OCI-LY1 (cell line): ENCODE measurements around the gene RAPGEF4.

Experiments
- H2AFZ ChIP-seq: fragments of 200-600 bp; sonication (generic), shearing (Covaris generic); 2 replicates; pipeline ENCODE4 v1.6.0; 2014; ENCODE audit warnings: antibody characterized with exemption, mild to moderate bottlenecking, low read length
- H3F3A ChIP-seq: fragments of 200-600 bp; sonication (generic), shearing (Covaris generic); 2 replicates; pipeline ENCODE4 v1.6.0; 2014; ENCODE audit warnings: mild to moderate bottlenecking, antibody characterized with exemption, low read length, moderate library complexity; ENCODE audit not compliant: insufficient read depth
- H3K27ac ChIP-seq: fragments of 200-600 bp; sonication (generic); 2 replicates; pipeline ENCODE4 v1.5.1; 2014; ENCODE audit warnings: low read length, mixed run types, mild to moderate bottlenecking, low read depth; ENCODE audit not compliant: poor library complexity, severe bottlenecking
- H3K27me3 ChIP-seq: fragments of 200-600 bp; sonication (generic); 2 replicates; pipeline ENCODE4 v1.6.0; 2014; ENCODE audit warnings: antibody characterized with exemption, mild to moderate bottlenecking, low read length, moderate library complexity; ENCODE audit not compliant: insufficient read depth
- H3K36me3 ChIP-seq: fragments of 200-600 bp; sonication (generic); 2 replicates; pipeline ENCODE4 v1.6.1; 2014; ENCODE audit warnings: mild to moderate bottlenecking, antibody characterized with exemption, low read length, moderate library complexity, mixed read lengths; ENCODE audit not compliant: insufficient read depth
- H3K4me1 ChIP-seq: fragments of 200-600 bp; sonication (generic); 2 replicates; pipeline ENCODE4 v1.5.1; 2014; ENCODE audit warnings: mild to moderate bottlenecking, low read length, moderate library complexity; ENCODE audit not compliant: insufficient read depth, severe bottlenecking
- H3K4me2 ChIP-seq: fragments of 200-600 bp; sonication (generic), shearing (Covaris generic); 2 replicates; pipeline ENCODE4 v1.6.1; 2014; ENCODE audit warnings: low read length
- H3K4me3 ChIP-seq: fragments of 200-600 bp; sonication (generic); 2 replicates; pipeline ENCODE4 v1.5.1; 2014; ENCODE audit warnings: low read length, low read depth, mild to moderate bottlenecking, mixed read lengths; ENCODE audit not compliant: poor library complexity, severe bottlenecking
- H3K79me2 ChIP-seq: fragments of 200-600 bp; shearing (Covaris generic); 2 replicates; pipeline ENCODE4 v1.6.1; 2016; ENCODE audit warnings: mixed run types, low read length, mixed read lengths; ENCODE audit not compliant: insufficient read depth
- H3K9ac ChIP-seq: fragments of 200-600 bp; sonication (generic), shearing (Covaris generic); 2 replicates; pipeline ENCODE4 v1.6.1; 2014; ENCODE audit warnings: mild to moderate bottlenecking, low read length, mixed read lengths
- H3K9me2 ChIP-seq: fragments of 200-600 bp; sonication (generic), shearing (Covaris generic); 2 replicates; pipeline ENCODE4 v1.6.1; 2014; ENCODE audit warnings: low read depth, mild to moderate bottlenecking, low read length, mixed read lengths
- H3K9me3 ChIP-seq: fragments of 200-600 bp; shearing (Covaris generic); 2 replicates; pipeline ENCODE4 v1.6.1; 2014; ENCODE audit warnings: low read length, mixed read lengths
- H4K20me1 ChIP-seq: fragments of 200-600 bp; sonication (generic), shearing (Covaris generic); 2 replicates; pipeline ENCODE4 v1.6.0; 2016; ENCODE audit warnings: mild to moderate bottlenecking, low read length; ENCODE audit not compliant: insufficient read depth
- EZH2 ChIP-seq: fragments of 200-600 bp; sonication (generic), shearing (Covaris generic); IDR thresholded peaks from 2 replicates; pipeline ENCODE4 v1.8.0; 2017; ENCODE audit warnings: borderline replicate concordance, mixed run types, mild to moderate bottlenecking, antibody characterized with exemption, low read length, moderate library complexity, mixed read lengths
- TF ChIP-seq, protein P1 (sequence below): fragments of 200-600 bp; sonication (generic), shearing (Covaris generic); IDR thresholded peaks from 2 replicates; pipeline ENCODE4 v1.5.1; 2017; ENCODE audit warnings: mild to moderate bottlenecking, antibody characterized with exemption, low read length, moderate library complexity, mixed read lengths

RAPGEF4 gene

DNA sequence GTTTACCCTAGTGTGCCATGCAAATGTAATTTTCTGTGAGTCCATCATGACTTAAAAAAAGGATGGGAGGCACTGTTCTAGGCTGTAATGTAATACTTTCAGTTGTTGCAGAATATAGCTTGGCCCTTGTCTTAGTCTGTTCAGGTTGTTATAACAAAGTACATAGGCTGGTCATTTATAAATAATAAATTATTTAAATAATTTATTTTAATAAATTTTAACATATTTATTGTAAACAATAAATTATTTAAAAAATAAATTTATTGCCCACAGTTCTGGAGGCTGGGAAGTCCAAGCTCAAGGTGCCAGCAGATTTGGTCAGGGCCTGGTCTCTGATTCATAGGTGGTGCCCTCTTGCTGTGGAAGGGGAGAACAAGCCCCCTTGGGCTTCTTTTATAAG, 35.2 kb downstream of the RAPGEF4 start:
- Histone ChIP-seq H3K9ac (no peak overlapping the region), H3K4me2 (no peak overlapping the region), H3K4me3 (no peak overlapping the region), H3F3A (no peaks in the 10 kb centered on the region), H3K4me1 (no peaks in the 10 kb centered on the region), H2AFZ (no peak overlapping the region), H3K9me3 (no peaks in the 10 kb centered on the region), H3K9me2 (no peaks in the 10 kb centered on the region), H3K27ac (no peak overlapping the region), H3K27me3 (no peaks in the 10 kb centered on the region), H4K20me1 (no peaks in the 10 kb centered on the region), H3K36me3 (no peaks in the 10 kb centered on the region), H3K79me2 (no peaks in the 10 kb centered on the region)
- no peak for TF ChIP-seq EZH2
- TF ChIP-seq, protein P1, sequence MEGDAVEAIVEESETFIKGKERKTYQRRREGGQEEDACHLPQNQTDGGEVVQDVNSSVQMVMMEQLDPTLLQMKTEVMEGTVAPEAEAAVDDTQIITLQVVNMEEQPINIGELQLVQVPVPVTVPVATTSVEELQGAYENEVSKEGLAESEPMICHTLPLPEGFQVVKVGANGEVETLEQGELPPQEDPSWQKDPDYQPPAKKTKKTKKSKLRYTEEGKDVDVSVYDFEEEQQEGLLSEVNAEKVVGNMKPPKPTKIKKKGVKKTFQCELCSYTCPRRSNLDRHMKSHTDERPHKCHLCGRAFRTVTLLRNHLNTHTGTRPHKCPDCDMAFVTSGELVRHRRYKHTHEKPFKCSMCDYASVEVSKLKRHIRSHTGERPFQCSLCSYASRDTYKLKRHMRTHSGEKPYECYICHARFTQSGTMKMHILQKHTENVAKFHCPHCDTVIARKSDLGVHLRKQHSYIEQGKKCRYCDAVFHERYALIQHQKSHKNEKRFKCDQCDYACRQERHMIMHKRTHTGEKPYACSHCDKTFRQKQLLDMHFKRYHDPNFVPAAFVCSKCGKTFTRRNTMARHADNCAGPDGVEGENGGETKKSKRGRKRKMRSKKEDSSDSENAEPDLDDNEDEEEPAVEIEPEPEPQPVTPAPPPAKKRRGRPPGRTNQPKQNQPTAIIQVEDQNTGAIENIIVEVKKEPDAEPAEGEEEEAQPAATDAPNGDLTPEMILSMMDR = no peak

DNA sequence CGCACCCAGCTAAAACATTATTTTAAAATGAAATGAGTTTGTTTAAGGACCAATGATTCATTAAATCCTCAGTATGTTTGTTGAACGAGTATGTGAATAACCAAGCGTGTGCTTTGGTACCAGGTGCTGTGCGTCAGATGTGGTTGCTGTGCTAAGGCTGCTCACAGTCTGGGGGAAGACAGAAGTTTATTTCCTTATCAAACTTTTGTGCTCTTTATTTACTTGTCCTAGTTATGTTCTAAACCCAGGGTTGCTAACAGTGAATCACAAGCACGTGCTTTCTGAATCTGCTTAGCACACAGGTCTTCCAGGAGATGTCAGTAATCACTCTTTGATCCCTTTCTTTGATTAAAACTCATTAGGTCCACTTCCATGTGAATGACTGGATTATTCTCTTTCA, 37.0 kb downstream of the RAPGEF4 start:
- no peak for TF ChIP-seq EZH2
- TF ChIP-seq, protein P1 = no peak
- H3K4me3 ChIP-seq = no peak overlapping the region
- H3K27ac ChIP-seq = no peak overlapping the region
- no peak overlapping the region for H2AFZ ChIP-seq
- no peaks in the 10 kb centered on the region for H3K79me2 ChIP-seq
- no peak overlapping the region for H3K4me2 ChIP-seq
- no peaks in the 10 kb centered on the region for H3K36me3 ChIP-seq
- no peak overlapping the region for H3K9ac ChIP-seq
- no peaks in the 10 kb centered on the region for H3K9me3 ChIP-seq
- H3K27me3 ChIP-seq = no peaks in the 10 kb centered on the region
- H3K9me2 ChIP-seq = no peaks in the 10 kb centered on the region
- no peaks in the 10 kb centered on the region for H3K4me1 ChIP-seq
- no peaks in the 10 kb centered on the region for H4K20me1 ChIP-seq
- H3F3A ChIP-seq = no peaks in the 10 kb centered on the region

DNA sequence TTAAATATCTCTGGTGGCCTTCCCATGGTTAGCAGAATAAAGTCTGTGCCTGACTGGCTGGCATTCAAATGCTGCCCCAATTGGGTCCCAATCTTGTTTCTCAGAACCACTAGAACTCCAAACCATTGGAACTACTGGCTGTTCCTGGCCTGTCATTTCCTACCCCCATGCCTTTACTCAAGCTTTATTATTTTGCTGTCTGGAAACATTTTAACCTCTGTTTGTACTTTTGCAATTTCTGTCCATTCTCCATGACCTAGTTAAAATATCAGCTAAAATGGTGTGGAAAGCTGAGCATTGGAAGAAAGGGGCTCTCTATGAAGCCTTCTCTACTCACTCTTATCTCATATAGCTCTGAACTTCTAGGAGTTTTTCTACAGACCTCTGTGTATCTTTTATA, 38.7 kb downstream of the RAPGEF4 start:
- no peaks in the 10 kb centered on the region for H3F3A ChIP-seq
- H3K36me3 ChIP-seq = no peaks in the 10 kb centered on the region
- H3K9me2 ChIP-seq = no peaks in the 10 kb centered on the region
- H3K79me2 ChIP-seq = no peaks in the 10 kb centered on the region
- H3K4me1 ChIP-seq = no peaks in the 10 kb centered on the region
- H4K20me1 ChIP-seq = no peaks in the 10 kb centered on the region
- no peak overlapping the region for H2AFZ ChIP-seq
- TF ChIP-seq, protein P1 = no peak
- TF ChIP-seq EZH2 = no peak
- no peak overlapping the region for H3K27ac ChIP-seq
- no peak overlapping the region for H3K9ac ChIP-seq
- H3K9me3 ChIP-seq = no peaks in the 10 kb centered on the region
- no peaks in the 10 kb centered on the region for H3K27me3 ChIP-seq
- H3K4me2 ChIP-seq = no peak overlapping the region
- no peak overlapping the region for H3K4me3 ChIP-seq
